ENCODE data around the gene DUSP18.
"Not testable (repeated sequence)": the region's sequence is repeated elsewhere in the genome, so short reads cannot be mapped to it uniquely, and the experiment has no call there.

DUSP18 gene

DNA sequence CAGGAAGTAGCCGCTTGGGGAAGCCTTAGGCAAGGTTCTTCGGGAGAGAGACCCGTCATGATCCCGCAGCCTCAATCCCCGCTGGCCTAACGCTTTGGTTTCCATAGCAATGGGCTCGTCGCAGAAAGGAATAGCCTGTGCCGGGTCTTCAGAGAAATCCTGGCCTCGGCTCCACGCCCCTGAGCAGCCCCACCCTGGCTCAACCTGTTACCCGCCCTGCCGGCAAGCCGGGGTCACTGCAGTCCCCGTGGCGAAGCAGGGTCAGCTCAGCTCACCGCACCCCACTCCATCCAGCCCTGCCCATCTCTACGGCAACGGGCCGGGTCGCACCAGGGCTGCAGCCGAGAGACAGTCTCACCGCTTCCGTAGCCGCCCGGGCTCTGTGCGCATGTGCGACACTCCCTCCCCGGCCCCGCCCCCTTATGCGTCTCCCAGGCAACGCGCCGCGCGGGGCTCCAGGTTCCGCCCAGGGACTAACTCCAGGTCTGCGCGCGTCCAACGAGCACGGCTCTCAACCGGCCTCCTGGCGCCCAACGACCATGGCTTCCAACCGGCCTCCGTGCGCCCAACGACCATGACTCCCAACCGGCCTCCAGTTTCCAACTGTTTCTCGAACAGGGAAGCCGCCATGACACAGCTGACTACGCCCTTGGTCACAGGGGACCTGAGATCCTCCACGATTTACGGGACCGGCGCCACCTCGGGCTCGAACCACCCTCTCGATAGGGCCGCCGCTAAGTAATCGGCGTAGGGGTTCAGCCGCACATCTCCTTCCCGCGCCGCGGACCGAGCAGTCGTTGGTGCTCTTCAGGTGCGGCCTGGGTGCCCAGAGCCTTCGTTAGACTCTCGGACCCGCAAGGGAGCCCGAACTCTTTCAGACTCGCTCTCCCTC is at the start of gene DUSP18:
Gene DUSP18 (minus strand): TSS at position 382 of the 892 bp plus-strand sequence. CDS start 3,872 bp downstream, outside the sequence.
- peak; percentile 89 for DNase-seq (ENCODE audit: low read depth)
- TF ChIP-seq POLR2A (IDR thresholded peaks at IDR 0.05; ENCODE audit: extremely low read depth, insufficient read length) (peak; percentile 41), MYC (IDR thresholded peaks at IDR 0.05; ENCODE audit: low read depth, low read length) (no peak)
- TF ChIP-seq, protein P1, sequence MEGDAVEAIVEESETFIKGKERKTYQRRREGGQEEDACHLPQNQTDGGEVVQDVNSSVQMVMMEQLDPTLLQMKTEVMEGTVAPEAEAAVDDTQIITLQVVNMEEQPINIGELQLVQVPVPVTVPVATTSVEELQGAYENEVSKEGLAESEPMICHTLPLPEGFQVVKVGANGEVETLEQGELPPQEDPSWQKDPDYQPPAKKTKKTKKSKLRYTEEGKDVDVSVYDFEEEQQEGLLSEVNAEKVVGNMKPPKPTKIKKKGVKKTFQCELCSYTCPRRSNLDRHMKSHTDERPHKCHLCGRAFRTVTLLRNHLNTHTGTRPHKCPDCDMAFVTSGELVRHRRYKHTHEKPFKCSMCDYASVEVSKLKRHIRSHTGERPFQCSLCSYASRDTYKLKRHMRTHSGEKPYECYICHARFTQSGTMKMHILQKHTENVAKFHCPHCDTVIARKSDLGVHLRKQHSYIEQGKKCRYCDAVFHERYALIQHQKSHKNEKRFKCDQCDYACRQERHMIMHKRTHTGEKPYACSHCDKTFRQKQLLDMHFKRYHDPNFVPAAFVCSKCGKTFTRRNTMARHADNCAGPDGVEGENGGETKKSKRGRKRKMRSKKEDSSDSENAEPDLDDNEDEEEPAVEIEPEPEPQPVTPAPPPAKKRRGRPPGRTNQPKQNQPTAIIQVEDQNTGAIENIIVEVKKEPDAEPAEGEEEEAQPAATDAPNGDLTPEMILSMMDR (IDR thresholded peaks at IDR 0.05; ENCODE audit: low read depth, low read length) = peak; percentile 15
- TF ChIP-seq, protein P2, sequence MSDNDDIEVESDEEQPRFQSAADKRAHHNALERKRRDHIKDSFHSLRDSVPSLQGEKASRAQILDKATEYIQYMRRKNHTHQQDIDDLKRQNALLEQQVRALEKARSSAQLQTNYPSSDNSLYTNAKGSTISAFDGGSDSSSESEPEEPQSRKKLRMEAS (IDR thresholded peaks at IDR 0.05; ENCODE audit: low read depth, low read length) = peak; percentile 61; the same call in 1 of the 2 replicates
- H3K4me3 ChIP-seq (ENCODE audit: low read depth, low read length) = peak within 1 kb of the TSS; percentile 66

DNA sequence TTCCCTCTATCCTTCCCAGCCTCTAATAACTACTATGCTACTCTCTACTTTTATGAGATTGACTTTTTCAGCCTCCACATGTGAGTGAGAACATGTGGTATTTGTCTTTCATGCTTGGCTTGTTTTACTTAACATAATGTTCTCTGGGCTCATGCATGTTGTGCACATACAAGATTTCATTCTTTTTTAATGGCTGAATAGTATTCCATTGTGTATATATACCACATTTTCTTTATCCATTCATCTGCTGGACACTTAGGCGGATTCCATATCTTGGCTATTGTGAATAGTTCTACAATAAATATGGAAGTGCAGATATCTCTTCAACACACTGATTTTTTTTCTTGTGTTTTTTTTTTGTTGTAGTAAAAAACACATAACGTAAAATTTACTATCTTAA is 46.4 kb upstream of the DUSP18 start:
- no peak for DNase-seq (ENCODE audit: low read depth)
- TF ChIP-seq, protein P2 (IDR thresholded peaks at IDR 0.05; ENCODE audit: low read depth, low read length) = no peak
- TF ChIP-seq, protein P1 (IDR thresholded peaks at IDR 0.05; ENCODE audit: low read depth, low read length) = no peak
- TF ChIP-seq MYC (IDR thresholded peaks at IDR 0.05; ENCODE audit: low read depth, low read length) = no peak
- no peak for TF ChIP-seq POLR2A (IDR thresholded peaks at IDR 0.05; ENCODE audit: extremely low read depth, insufficient read length)
- no peak overlapping the region for H3K4me3 ChIP-seq (ENCODE audit: low read depth, low read length)

DNA sequence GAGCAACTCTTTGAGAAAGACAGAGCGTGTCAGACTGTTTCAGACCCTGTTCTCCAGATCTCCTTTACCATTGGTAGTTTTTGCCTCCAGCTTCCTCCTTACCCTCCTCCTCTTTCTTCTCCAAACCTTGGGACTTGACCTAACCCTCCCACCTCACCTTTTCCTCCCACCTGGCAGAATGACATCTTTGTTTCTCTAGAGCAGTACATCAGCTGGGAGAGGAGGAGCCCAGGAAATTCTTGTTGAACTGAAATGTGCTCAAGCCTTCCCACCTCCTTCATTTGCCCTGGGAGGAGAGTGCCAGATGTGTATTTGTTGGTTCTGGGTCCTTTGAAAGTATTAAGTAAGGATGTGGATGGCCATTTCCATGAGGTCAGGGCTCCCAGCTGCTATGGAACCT is 44.4 kb upstream of the DUSP18 start:
- no peak for TF ChIP-seq POLR2A (IDR thresholded peaks at IDR 0.05; ENCODE audit: extremely low read depth, insufficient read length)
- TF ChIP-seq, protein P1 (IDR thresholded peaks at IDR 0.05; ENCODE audit: low read depth, low read length) = no peak
- TF ChIP-seq, protein P2 (IDR thresholded peaks at IDR 0.05; ENCODE audit: low read depth, low read length) = no peak
- TF ChIP-seq MYC (IDR thresholded peaks at IDR 0.05; ENCODE audit: low read depth, low read length) = no peak

DNA sequence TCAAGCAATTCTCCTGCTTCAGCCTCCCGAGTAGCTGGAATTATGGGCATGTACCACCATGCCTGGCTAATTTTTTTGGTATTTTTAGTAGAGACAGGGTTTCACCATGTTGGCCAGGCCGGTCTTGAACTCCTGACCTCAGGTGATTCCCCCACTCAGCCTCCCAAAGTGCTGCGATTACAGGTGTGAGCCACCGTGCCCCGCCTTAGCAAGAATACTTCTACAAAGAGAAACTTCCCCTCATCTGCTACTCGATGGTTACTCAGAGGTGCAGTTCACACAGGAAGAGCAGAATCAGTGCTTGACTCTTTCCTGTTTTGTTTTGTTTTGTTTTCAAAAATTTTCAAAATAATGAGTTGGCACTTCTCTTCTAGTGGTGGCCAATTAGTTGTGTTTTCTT is 42.3 kb upstream of the DUSP18 start:
- not testable (repeated sequence) for H3K4me3 ChIP-seq (ENCODE audit: low read depth, low read length); DNase-seq (ENCODE audit: low read depth)

More for the DNA sequence above, 44.4 kb upstream of the DUSP18 start:
- no peak overlapping the region for H3K4me3 ChIP-seq (ENCODE audit: low read depth, low read length)
- no peak for DNase-seq (ENCODE audit: low read depth)

DNA sequence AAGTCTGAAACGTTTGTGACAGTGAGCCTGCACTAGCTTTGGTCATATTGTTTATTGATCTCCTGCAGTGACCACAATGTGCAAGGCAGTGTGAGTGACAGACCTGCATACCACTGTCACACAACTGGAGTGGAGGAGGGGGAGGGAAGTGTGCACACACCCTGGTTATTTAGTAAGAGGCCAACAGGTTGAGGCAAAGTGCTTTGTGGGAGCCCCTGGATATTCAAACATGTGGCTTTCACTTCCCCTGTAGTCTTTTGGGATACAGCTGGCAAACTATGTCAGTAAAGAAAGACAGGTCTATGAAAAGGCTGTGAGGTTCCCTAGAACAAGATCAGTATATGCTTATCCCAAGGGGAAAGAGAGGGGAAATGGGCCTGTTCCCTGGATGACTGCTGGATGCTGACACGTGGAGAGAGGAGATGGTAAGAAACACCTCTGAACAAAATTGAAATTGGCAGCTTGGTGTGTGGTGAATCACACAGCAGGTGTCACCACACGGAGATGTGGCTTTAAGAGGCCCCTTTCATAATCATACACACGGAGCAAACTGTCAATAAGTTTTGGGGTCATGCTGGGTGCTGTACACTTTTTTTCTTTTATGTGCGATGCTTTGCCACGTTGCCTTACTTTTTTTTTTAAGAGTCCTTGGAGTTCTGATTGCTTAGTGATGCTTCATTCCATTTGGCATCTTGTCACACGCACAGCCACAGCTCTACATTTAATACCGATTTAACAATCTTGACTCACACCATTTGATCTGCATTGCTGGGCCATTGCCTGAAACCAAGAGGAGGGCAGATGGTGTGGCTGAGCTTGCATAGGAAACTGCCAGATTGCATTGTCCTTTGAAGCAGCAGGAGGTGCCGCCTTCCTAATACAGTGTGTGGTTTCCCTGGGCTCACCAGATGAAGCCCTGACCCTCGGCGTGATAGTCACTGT is 38.3 kb upstream of the DUSP18 start:
- H3K4me3 ChIP-seq (ENCODE audit: low read depth, low read length) = no peak overlapping the region
- TF ChIP-seq, protein P2 (IDR thresholded peaks at IDR 0.05; ENCODE audit: low read depth, low read length) = no peak
- TF ChIP-seq POLR2A (IDR thresholded peaks at IDR 0.05; ENCODE audit: extremely low read depth, insufficient read length) (no peak), MYC (IDR thresholded peaks at IDR 0.05; ENCODE audit: low read depth, low read length) (no peak)
- TF ChIP-seq, protein P1 (IDR thresholded peaks at IDR 0.05; ENCODE audit: low read depth, low read length) = no peak
- DNase-seq (ENCODE audit: low read depth) = peak; percentile 58
